MG63 (cell line): Measurements from ENCODE around the gene TP53I13. TPM values are rescaled to one million over a fixed set of nuclear protein-coding genes. Genes with fewer than 3 reads are reported as not detected.

ENCODE experiments used
- DNase-seq: peaks from one replicate; pipeline ENCODE4 v3.0.0-alpha.2; 2020
- H3K27me3 ChIP-seq: fragments of 250-450 bp; sonication (Bioruptor Pico); 2 replicates; pipeline ENCODE4 v1.5.1; 2020; ENCODE audit warnings: mild to moderate bottlenecking, moderate library complexity
- H3K36me3 ChIP-seq: fragments of 250-450 bp; sonication (Bioruptor Pico); 2 replicates; pipeline ENCODE4 v1.5.1; 2020; ENCODE audit warnings: mild to moderate bottlenecking, moderate library complexity
- H3K4me3 ChIP-seq: fragments of 250-450 bp; sonication (Bioruptor Pico); 2 replicates; pipeline ENCODE4 v1.5.1; 2020; ENCODE audit warnings: mild to moderate bottlenecking, moderate library complexity
- H3K9me3 ChIP-seq: fragments of 250-450 bp; sonication (Bioruptor Pico); 2 replicates; pipeline ENCODE4 v1.5.1; 2020; ENCODE audit warnings: mild to moderate bottlenecking, moderate library complexity
- total RNA-seq: library from RNA; depleted of rRNA; stranded (reverse); fragments of >200 nt; shearing (Covaris generic); gene quantifications from 2 replicates; pipeline ENCODE4 v1.2.3, GENCODE V29; 2014; ENCODE audit warnings: low replicate concordance

TP53I13 gene
- total RNA-seq, 1 experiment from 2014 or later = 48.8 TPM

DNA sequence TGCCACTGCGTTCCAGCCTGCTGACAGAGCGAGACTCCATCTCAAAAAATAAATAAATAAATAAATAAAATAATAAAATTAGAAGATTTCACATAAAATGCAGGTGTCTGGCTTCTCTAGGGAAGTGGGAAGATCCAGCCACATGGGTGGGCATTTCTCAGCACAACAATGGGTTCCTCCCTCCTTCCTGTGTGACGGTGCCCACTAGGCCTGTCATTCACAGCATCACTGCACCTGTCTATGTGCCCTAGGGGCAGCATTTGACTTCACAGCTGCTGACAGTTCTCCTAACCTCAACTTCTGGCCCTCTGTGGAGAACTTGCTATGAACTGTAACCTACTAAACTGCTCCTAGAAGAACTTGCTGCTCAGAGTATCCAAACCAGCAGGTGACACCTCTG is 4.7 kb upstream of the TP53I13 start:
- Histone ChIP-seq H3K4me3 (no peak overlapping the region), H3K36me3 (no peaks in the 10 kb centered on the region), H3K9me3 (no peaks in the 10 kb centered on the region), H3K27me3 (no peaks in the 10 kb centered on the region)
- no peak for DNase-seq

DNA sequence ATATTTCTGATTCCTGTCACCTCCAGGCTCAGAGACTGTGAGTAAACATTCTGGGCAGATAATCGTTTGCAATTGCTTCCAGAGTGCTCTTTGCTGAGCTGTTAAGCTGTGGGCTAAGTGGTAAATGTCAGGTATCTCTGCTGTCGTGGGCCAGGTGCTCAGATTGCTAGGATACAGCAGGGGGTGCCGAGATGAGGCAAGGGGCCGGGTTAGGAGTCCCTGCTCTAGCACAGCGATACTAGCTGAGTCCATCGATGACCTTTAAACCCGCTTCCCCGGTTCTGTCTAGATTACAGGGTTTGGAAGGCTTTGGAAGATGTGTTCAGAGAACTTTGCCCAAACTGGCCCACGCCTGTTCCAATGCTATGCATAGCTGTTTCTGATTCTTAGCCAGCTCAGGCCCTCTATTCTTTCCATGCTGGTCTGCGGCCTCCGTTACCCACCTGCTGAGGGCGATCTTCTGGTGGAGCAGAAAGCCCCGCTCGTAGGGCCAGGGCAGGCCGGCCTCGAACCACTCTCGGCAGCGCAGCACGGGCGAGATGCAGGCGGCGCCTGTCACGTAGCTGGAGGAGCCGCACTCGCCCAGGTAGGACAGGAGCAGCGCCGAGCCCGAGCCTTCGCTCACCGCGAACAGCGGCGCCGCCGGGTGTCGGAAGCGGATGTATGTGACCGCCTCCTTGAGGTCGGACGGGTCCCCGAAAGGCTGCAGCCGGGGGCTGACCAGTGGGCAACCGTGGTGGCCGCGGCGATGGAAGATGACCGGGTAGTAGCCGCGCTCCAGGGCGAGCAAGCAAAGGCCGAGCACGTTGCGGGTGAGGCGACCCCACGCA is 2.6 kb upstream of the TP53I13 start:
- Histone ChIP-seq H3K4me3 (peak overlapping the region; percentile 64), H3K9me3 (no peaks in the 10 kb centered on the region), H3K27me3 (no peaks in the 10 kb centered on the region), H3K36me3 (no peaks in the 10 kb centered on the region)
- no peak for DNase-seq

DNA sequence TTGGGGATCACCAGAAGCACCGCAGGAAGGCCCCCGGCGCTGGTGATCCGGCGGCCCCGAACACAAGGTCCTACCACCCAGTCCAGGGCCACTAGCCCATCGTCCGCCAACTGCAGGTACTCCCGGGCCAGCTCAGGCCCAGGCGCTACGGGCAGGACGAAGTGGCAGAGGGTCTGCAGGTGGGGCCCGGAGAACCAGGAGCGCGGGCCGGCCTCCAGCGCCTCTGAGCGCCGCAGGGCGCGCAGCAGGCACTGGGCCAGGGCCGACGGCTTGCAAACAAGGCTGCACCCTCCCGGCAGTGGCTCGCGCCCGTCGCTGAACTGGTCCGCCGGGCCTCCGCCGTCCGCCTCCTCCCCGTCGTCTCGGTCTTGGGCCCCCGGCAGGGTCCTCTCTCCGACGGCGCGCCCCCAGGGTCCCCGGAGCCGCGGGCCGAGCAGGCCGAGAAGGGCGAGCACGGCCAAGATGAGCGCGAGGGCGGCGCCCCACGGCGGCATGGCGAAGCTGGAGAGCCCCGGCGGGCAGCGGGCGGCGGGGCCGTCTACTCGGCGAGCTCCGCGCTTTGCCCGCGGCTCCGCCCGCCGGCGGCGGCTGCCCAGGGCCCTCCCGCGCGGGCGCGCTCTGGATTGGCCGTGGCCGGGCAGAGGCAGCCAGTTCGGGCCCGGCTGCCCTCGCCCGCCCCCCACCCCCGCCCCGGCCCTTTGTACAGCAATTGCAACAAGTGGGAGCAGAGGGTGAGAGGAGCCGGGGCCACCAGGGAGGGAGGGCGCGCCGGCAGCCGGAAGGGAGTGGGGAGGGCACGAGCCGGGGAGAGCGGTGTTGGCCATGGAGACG is 1.8 kb upstream of the TP53I13 start, which contains the start of gene ABHD15:
ABHD15 (minus strand) TSS at position 565 of the 831 bp plus-strand sequence; CDS start at position 494, 71 bp downstream.
- Histone ChIP-seq H3K9me3 (no peaks in the 10 kb centered on the region), H3K36me3 (no peaks in the 10 kb centered on the region), H3K27me3 (no peaks in the 10 kb centered on the region), H3K4me3 (peak within 1 kb of the TSS; percentile 64)
- DNase-seq = peak; percentile 87

DNA sequence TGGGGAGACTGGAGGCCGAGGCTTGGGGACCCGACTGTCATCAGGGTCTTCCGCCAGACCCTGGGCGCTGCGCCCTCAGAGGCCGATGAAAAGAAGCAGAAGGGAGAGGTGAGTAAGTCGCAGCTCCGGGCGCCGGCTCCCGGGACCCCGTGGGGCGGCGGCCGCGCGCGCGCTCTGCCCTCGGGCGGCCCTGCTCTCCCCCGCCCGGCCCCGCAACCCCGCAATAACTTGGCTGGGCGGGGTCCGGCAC is 1.3 kb upstream of the TP53I13 start:
- Histone ChIP-seq H3K4me3 (peak overlapping the region; percentile 64), H3K27me3 (no peaks in the 10 kb centered on the region), H3K9me3 (no peaks in the 10 kb centered on the region), H3K36me3 (no peaks in the 10 kb centered on the region)
- DNase-seq = peak; percentile 41

DNA sequence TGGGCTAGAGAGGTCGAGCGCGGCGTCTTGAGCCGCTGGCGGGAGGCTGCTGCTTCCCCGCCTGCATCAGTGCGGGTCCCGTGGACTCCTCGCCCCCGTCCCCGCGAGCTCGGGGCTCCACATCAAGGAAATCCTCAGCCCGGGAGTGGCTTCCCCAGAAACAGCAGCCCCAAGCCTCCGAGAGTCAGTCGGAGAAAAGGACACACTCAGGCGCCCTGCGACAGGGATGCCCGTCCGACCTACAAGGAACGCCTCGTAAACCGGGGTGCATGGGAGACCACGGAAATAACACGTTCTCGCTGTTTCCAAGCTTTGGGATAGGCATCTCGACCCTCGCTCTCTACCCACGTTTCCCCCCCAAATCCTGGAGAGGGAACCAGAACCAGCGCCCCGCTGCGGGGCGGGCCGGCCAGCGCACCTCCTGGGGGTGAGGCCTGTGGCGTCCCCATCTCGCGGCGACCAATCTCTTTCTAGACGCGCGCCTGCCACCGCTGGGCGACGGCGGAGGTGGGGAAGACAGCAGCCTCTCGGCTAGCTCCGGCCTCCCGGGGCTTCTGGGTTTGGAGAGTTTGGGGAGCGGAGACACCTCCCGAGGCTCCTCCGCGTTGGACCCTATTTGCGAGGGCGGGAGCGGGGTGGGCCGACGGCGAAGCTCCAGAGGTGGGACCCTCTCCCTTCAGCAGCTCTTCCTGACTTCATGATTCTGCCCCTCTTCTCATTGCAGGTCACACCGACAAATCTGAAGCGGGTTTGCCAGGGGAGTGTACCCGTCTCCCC is 759 bp upstream of the TP53I13 start:
- Histone ChIP-seq H3K27me3 (no peaks in the 10 kb centered on the region), H3K9me3 (no peaks in the 10 kb centered on the region), H3K4me3 (peak overlapping the region; percentile 64), H3K36me3 (no peaks in the 10 kb centered on the region)
- peak; percentile 67 for DNase-seq

DNA sequence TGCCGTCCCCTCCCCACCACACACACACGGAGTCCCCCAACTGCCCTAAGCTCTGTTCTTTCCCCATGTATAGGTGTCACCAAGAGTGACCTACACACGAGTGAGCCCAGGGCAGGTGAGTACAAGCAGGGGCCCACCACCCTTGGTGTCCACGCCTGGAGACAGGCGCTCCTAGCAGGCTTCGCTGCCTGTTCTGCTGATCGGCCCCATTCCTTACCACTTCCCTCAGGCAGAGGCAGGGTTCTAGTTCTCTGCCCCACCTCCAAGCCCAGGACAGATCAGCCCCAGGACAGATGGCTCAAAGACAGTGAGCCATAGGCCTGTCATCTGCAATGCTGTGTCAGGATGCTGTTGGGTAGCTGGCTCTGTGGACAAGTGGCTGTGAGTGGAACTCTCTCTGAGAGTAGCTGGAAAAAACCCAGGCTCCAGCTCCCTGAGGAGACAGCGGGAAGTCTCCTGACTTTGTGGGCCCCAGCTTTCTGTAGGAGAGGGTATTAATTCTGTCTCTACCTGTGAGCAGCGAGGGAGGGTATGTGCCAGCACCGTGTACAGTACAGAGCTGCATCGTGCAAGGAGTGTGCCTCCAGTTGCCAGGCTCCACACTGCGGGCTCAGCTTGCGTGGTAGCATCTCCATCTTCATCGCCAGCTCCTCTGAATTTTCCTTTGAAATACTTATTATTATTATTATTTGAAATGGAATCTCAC is 897 bp downstream of the TP53I13 start:
- DNase-seq = peak; percentile 35
- Histone ChIP-seq H3K27me3 (no peaks in the 10 kb centered on the region), H3K9me3 (no peaks in the 10 kb centered on the region), H3K36me3 (peaks cover 10% of the 10 kb centered on the region), H3K4me3 (peak overlapping the region; percentile 64)

DNA sequence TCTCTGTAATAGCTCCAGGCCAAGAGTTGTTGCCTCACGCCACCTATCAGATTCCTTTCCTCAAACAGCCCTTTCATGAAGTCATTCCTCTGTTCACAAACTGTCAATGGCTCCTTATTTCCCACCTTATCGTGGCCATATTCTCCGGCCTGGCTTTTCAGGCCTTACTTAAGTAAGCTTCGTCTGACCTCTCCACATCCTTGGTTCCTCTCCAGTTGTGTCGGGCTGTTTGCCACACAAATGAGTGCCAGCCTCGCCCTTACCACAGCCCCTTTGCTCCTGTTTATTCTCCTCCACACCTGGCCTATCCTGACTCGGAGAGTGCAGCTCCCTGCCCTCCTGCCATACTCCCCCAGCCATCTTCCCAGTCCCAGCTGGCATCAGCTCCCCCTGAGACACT is 2.0 kb downstream of the TP53I13 start:
- DNase-seq = no peak
- H3K27me3 ChIP-seq = no peaks in the 10 kb centered on the region
- peaks cover 19% of the 10 kb centered on the region for H3K36me3 ChIP-seq
- H3K9me3 ChIP-seq = no peaks in the 10 kb centered on the region
- no peak overlapping the region for H3K4me3 ChIP-seq

DNA sequence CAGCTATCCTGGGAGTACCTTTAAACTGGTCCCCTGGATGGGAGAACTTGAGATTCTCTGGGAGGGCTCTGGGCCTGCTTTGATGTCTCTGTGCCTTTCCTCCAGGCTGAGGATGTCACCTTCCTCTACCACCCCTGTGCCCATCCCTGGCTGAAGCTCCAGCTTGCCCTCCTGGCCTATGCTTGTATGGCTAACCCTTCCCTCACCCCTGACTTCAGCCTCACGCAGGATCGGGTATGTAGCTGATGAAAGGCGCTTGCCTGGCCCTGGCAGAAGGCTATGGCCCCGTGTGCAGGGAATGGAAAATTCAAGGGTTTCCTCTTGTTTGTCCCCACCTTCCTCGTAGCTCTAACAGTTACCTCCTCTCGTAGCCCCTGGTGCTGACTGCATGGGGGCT is 3.0 kb downstream of the TP53I13 start:
- no peak for DNase-seq
- no peak overlapping the region for H3K4me3 ChIP-seq
- H3K9me3 ChIP-seq = no peaks in the 10 kb centered on the region
- H3K36me3 ChIP-seq = peaks cover 29% of the 10 kb centered on the region
- H3K27me3 ChIP-seq = no peaks in the 10 kb centered on the region

DNA sequence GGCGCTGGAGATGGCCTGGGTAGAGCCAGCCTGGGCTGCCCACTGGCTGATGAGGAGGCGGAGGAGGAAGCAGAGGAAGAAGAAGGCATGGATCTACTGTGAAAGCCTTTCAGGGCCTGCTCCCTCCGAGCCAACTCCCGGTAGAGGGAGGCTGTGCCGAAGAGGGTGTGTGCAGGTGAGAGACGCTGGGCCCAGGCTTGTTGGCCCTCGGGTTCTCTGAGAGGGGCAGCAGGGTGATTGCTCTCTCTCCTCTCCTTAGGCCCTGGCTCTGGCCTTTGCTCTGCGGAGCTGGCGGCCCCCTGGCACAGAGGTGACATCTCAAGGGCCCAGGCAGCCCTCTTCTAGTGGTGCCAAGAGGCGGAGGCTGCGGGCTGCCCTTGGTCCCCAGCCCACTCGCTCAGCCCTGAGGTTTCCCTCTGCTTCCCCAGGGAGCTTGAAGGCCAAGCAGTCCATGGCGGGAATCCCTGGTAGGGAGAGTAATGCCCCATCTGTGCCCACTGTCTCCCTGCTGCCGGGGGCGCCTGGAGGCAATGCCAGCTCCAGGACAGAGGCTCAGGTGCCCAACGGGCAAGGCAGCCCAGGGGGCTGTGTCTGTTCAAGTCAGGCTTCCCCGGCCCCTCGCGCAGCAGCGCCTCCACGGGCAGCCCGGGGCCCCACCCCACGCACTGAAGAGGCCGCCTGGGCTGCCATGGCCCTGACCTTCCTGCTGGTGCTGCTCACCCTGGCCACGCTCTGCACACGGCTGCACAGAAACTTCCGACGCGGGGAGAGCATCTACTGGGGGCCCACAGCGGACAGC is 3.6 kb downstream of the TP53I13 start:
- H3K4me3 ChIP-seq = no peak overlapping the region
- no peaks in the 10 kb centered on the region for H3K27me3 ChIP-seq
- no peaks in the 10 kb centered on the region for H3K9me3 ChIP-seq
- peaks cover 35% of the 10 kb centered on the region for H3K36me3 ChIP-seq
- DNase-seq = no peak

DNA sequence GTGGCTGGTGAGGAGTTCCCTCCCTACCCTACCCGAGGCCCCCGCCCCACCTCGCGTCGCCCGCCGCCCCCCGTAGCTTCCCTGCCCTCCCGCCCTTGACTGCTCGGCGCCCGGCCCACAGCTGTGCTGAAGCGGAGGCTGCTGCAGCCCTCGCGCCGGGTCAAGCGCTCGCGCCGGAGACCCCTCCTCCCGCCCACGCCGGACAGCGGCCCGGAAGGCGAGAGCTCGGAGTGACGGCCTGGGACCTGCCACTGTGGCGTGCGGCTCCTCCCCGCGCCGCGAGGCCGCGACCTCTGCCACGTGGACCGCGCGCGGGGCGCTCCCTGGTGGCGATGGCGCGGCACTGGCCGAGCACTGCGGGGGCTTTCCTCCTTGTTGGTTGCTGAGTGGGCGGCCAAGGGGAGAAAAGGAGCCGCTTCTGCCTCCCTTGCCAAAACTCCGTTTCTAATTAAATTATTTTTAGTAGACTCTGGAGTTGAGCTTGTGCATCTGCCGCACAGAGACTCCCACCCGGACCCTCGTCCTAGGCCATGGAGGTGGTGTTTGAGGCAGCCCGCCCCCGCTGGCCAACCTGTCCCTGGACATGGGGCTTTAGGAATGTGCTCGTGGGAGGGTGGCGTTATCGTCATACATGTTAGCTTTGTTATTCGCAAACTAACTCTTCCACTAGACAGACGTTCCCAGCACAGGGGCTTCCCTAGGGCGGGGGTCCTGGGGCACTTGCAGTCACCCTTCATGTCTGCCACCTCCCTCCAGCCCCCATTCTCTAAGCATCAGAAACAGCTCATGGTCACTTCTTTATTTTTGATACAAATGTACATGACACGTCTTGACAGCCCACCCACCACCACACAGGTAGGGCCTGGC is 4.4 kb downstream of the TP53I13 start:
- Histone ChIP-seq H3K27me3 (no peaks in the 10 kb centered on the region), H3K4me3 (no peak overlapping the region), H3K9me3 (no peaks in the 10 kb centered on the region), H3K36me3 (peaks cover 43% of the 10 kb centered on the region)
- no peak for DNase-seq

DNA sequence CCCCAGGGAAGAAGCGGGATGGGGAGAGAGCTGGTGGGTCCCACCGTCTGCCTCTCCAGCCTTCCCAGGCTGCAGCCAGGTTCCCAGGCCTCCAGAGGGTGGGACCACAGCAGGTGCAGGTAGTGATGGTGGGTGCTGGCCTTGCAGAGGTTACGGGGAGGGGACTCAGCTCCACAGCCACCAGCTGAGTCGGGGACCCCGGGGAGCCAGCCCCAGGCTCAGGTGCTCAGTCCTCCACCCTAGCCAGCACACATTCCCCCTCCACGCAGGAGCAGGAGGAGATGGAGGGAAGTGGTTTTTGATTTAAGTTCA is 5.0 kb downstream of the TP53I13 start:
- DNase-seq = no peak
- Histone ChIP-seq H3K27me3 (no peaks in the 10 kb centered on the region), H3K36me3 (peaks cover 48% of the 10 kb centered on the region), H3K9me3 (no peaks in the 10 kb centered on the region), H3K4me3 (no peak overlapping the region)

DNA sequence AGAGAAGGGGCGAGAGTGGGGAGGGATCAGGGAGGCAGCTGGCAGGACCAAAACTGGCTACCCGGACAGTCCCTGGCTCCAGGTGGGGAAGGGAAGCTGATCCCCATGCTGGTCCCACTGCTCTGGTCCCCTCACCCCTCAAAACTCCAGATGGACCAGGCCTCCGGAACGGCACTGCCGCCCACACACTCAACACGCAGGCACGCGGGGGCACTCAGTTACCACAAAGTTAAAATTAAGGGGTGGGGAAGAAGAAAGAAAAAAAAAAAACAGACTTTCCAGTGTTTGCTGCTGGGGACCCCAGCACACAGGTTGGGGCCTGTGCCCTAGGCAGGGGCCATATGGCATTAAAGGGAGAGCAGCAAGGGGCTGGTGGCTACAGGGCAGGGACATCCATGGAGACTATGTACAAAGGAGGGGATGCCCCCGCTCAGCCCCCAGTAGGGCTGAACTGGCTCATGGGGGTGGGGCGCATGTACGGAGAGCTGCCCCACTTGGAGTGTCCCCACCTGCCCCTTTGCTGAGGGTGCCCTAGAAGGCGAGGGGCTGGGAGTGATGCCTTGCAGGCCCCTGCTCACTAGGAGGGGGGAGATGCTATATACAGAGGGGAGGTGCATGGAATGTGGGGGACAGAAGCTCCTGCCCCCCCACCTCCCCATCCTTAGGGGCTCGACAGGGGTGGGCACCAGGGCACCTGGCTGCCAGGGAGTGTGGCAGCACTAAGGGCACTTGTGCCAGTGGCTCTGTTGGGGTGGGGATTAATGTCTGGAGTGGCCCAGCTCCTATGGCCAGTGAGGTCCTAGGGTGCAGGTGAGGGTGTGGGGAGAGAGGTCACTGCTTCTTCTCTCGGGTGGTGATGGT is 5.6 kb downstream of the TP53I13 start:
- H3K27me3 ChIP-seq = no peaks in the 10 kb centered on the region
- no peak for DNase-seq
- no peaks in the 10 kb centered on the region for H3K9me3 ChIP-seq
- H3K4me3 ChIP-seq = no peak overlapping the region
- H3K36me3 ChIP-seq = peaks cover 52% of the 10 kb centered on the region

DNA sequence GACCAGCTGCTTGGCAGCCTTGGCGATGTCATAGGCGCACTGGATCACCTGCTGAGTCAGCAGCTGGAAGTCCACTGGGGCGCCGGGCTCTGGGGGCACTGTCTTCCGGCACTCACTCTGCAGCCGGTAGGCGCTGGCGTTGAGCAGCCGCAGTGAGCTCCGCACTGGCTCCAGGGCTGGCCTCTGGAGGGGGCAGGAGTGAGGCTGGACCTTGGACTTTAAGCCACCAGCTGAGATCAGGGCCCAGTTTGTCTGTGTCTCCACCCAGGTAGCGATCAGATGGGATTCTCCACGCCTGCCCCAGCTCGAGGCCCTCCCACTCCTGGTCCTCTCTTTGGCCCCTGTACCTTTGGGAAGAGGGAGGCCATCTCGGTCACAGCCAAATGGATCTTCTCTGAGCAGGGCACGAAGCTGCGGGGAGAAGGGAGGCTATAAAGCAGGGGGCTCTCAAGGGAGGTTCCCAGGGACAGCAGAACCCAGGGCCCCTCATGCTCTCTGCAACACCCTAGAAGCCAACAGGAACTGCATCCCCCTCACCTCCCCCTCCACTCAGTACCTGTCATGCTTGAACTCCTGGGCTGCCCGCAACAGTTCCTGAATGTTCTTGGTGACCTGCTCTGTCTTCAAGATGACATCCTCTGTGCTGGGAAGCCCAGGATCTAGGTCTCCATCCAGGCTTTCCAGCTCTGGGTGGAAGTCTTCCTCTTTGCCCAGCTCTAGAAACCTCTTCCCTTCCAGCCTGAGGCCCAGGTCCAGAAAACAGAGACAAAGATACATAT is 6.4 kb downstream of the TP53I13 start:
- no peaks in the 10 kb centered on the region for H3K9me3 ChIP-seq
- H3K4me3 ChIP-seq = no peak overlapping the region
- peaks cover 60% of the 10 kb centered on the region for H3K36me3 ChIP-seq
- H3K27me3 ChIP-seq = no peaks in the 10 kb centered on the region
- DNase-seq = no peak
